GM12878 (cell line): ENCODE data around the gene VMO1. TPM values are rescaled to one million over a fixed set of nuclear protein-coding genes. Genes with fewer than 3 reads are reported as not detected.
A peak's percentile ranks its signal among the peaks of the same experiment; 100 is the strongest.
"Not testable (repeated sequence)": the region's sequence is repeated elsewhere in the genome, so short reads cannot be mapped to it uniquely, and the experiment has no call there.

Source experiments
- ATAC-seq: fragments of 200-7000 bp; cut with Tn5 transposase; 3 replicates; pipeline ENCODE4 v1.9.1; 2020; ENCODE audit warnings: mild to moderate bottlenecking, moderate library complexity
- BruUV-seq: library from RNA; stranded (reverse); fragments of 400-500 nt; replicated peaks from 2 replicates; lab custom pipeline; 2021; lab: Mats Ljungman, UMichigan
- CTCF ChIA-PET: fragments of 300-600 bp; sonication (Branson Sonifier 250); formaldehyde crosslinking; extraction: SDS; loops from one replicate; lab custom pipeline; 2021; ENCODE audit warnings: inconsistent platforms; lab: Yijun Ruan, JAX
- POLR2A ChIA-PET: fragments of 350-600 bp; formaldehyde crosslinking; extraction: SDS; loops from one replicate; lab custom pipeline; 2021; ENCODE audit warnings: inconsistent platforms; lab: Charles Lee
- RAD21 ChIA-PET: fragments of 300-600 bp; sonication (Branson Sonifier 250); formaldehyde crosslinking; loops from one replicate; lab custom pipeline; 2023; ENCODE audit warnings: antibody characterized with exemption; ENCODE audit not compliant: unreplicated experiment; lab: Charles Lee
- SMC1A ChIA-PET: fragments of 300-600 bp; sonication (Branson Sonifier 250); formaldehyde crosslinking; loops from one replicate; lab custom pipeline; 2023; ENCODE audit not compliant: unreplicated experiment, uncharacterized antibody; lab: Charles Lee
- DNase-seq: peaks from one replicate; pipeline ENCODE4 v3.0.0-alpha.2; 2011; ENCODE audit warnings: low read depth, low spot score
- FAIRE-seq: peaks from 3 replicates; lab custom pipeline; 2011; peaks lifted over from hg19 to GRCh38; lab: Jason Lieb, UNC
- H2AFZ ChIP-seq: 2 replicates; pipeline ENCODE4 v1.6.0; 2011; ENCODE audit warnings: low read depth, low read length, control low read depth; ENCODE audit not compliant: control insufficient read depth
- H3K27ac ChIP-seq: 2 replicates; pipeline ENCODE4 v1.5.1; 2011; ENCODE audit warnings: control low read depth; ENCODE audit not compliant: control insufficient read depth, insufficient read depth
- H3K27me3 ChIP-seq, 2 experiments: replicated peaks in 1 of 2; 2 replicates each; pipeline versions ENCODE4 v1.6.0 to v1.6.1; 2011; ENCODE audit warnings: low read length in 1 of 2; ENCODE audit not compliant: control insufficient read depth in 2 of 2, insufficient read depth in 2 of 2
- H3K36me3 ChIP-seq, 2 experiments: 2 replicates each; pipeline ENCODE4 v1.5.1; 2011; ENCODE audit warnings: low read length in 1 of 2; ENCODE audit not compliant: control insufficient read depth in 2 of 2, insufficient read depth in 2 of 2
- H3K4me1 ChIP-seq: 2 replicates; pipeline ENCODE4 v1.6.1; 2011; ENCODE audit warnings: mild to moderate bottlenecking, low read length, moderate library complexity, mixed read lengths; ENCODE audit not compliant: control insufficient read depth, insufficient read depth
- H3K4me2 ChIP-seq: 2 replicates; pipeline ENCODE4 v1.6.0; 2011; ENCODE audit warnings: control low read depth; ENCODE audit not compliant: control insufficient read depth, insufficient read depth
- H3K4me3 ChIP-seq: fragments of 200-600 bp; sonication (generic); 2 replicates; pipeline ENCODE4 v1.5.1; 2016
- H3K79me2 ChIP-seq: 2 replicates; pipeline ENCODE4 v1.6.0; 2011; ENCODE audit warnings: low read length; ENCODE audit not compliant: control insufficient read depth, insufficient read depth
- H3K9ac ChIP-seq: 2 replicates; pipeline ENCODE4 v1.8.0; 2011; ENCODE audit warnings: low read length, control low read depth, mixed read lengths; ENCODE audit not compliant: control insufficient read depth, insufficient read depth
- H3K9me3 ChIP-seq: replicated peaks from 3 replicates; pipeline ENCODE4 v1.5.1; 2011; ENCODE audit warnings: mild to moderate bottlenecking, low read length; ENCODE audit not compliant: control insufficient read depth, insufficient read depth
- H4K20me1 ChIP-seq: 2 replicates; pipeline ENCODE4 v1.6.0; 2011; ENCODE audit not compliant: control insufficient read depth, insufficient read depth
- ATF7 ChIP-seq: fragments of 450-650 bp; IDR thresholded peaks from 2 replicates; pipeline ENCODE4 v1.6.1; 2016; ENCODE audit warnings: low read depth, mild to moderate bottlenecking
- BMI1 ChIP-seq: fragments of 450-650 bp; IDR thresholded peaks from 2 replicates; pipeline ENCODE4 v1.6.1; 2016; ENCODE audit warnings: mild to moderate bottlenecking, moderate library complexity, borderline replicate concordance
- KLF5 ChIP-seq: fragments of 450-650 bp; IDR thresholded peaks from 2 replicates; pipeline ENCODE4 v1.6.1; 2014; ENCODE audit warnings: mild to moderate bottlenecking; ENCODE audit not compliant: partially characterized antibody
- MEF2B ChIP-seq: fragments of 450-650 bp; IDR thresholded peaks from 2 replicates; pipeline ENCODE4 v1.6.1; 2018; ENCODE audit warnings: mild to moderate bottlenecking, moderate library complexity; ENCODE audit not compliant: partially characterized antibody, poor library complexity, severe bottlenecking
- NBN ChIP-seq: fragments of 450-650 bp; IDR thresholded peaks from 2 replicates; pipeline ENCODE4 v1.6.1; 2016
- PKNOX1 ChIP-seq: fragments of 450-650 bp; IDR thresholded peaks from 2 replicates; pipeline ENCODE4 v1.6.1; 2016; ENCODE audit warnings: mild to moderate bottlenecking
- RELA ChIP-seq: fragments of 450-650 bp; IDR thresholded peaks from 2 replicates; pipeline ENCODE4 v1.8.0; 2014; ENCODE audit warnings: borderline replicate concordance; ENCODE audit not compliant: partially characterized antibody
- STAT1 ChIP-seq: fragments of 450-650 bp; conservative IDR thresholded peaks from 2 replicates; pipeline ENCODE4 v1.6.1; 2014; ENCODE audit warnings: antibody characterized with exemption, mild to moderate bottlenecking
- WGBS: methylation state at CpG from one replicate; pipeline ENCODE4 v1.1.6; 2016; ENCODE audit warnings: low lambda C conversion rate; ENCODE audit not compliant: insufficient replicate concordance, insufficient coverage; ENCODE audit errors: missing lambda C conversion rate; 5-methylcytosine and 5-hydroxymethylcytosine counted together
- in situ Hi-C: fragments of 300-500 bp; cut with MboI; formaldehyde crosslinking; loops from 9 replicates; pipeline ENCODE4 v1.14.3; 2018; ENCODE audit warnings: mixed read lengths
- intact Hi-C: fragments of 100-400 bp; cut with micrococcal nuclease; formaldehyde crosslinking; loops from one replicate; pipeline ENCODE4 v1.14.2; 2022; ENCODE audit not compliant: unreplicated experiment
- polyA plus RNA-seq, 11 experiments: library from polyadenylated mRNA; depleted of rRNA in 4 of 11; unstranded in 6 of 11; stranded (reverse) in 5 of 11; fragments of >200 nt; fragmentation: Nextera tagmentation in 4 of 11; fragmentation: Illumina TruSeq in 1 of 11; extraction: Ambion mirVana in 4 of 11; extraction: Trizol in 1 of 11; gene quantifications; 1 replicate in 1 of 11; 2 replicates in 10 of 11; pipeline versions ENCODE4 v1.2.1 to v1.2.3, GENCODE V29; 2011 to 2016; ENCODE audit warnings: inconsistent platforms in 2 of 11, missing spikeins in 2 of 11, low read depth in 1 of 11
- total RNA-seq, 4 experiments: library from RNA; depleted of rRNA in 3 of 4; stranded (reverse); fragments of >200 nt in 3 of 4; fragmentation: Illumina TruSeq in 1 of 4; extraction: Trizol in 1 of 4; gene quantifications; 2 replicates each; pipeline versions ENCODE4 v1.2.1 to v1.2.3, GENCODE V29; 2013 to 2021
- TF ChIP-seq, protein P1 (sequence below): fragments of 450-650 bp; IDR thresholded peaks from 2 replicates; pipeline ENCODE4 v1.6.1; 2016; ENCODE audit warnings: mild to moderate bottlenecking
- TF ChIP-seq, protein P2 (sequence below): fragments of 450-650 bp; IDR thresholded peaks from 2 replicates; pipeline ENCODE4 v1.6.1; 2018; ENCODE audit warnings: borderline replicate concordance, mild to moderate bottlenecking; ENCODE audit not compliant: partially characterized antibody

The VMO1 gene
- total and polyA plus RNA-seq, 10 of the 15 experiments (the other 5 are each of a cell fraction or from before 2014, with no cell fraction given): 0.27 to 0.54 (median 0.31) TPM; not detected in 7

DNA sequence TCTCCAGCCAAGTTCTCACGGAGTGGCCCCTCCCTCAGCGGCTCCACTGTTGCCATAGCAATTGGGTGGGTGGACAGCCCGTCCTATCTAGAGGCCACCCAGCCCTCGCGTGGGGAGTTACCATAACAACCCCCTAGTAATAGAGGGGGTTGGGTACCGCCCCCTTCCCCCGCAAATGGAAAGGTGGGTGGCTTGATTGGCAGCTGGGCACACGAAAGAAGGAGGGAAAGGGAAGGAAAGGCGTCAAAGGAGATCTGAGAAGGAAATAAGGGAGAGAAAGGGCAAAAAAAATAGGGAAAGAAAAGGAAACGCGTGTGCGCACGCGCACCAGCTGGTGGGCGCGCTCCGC, 46.6 kb upstream of the VMO1 start:
- Histone ChIP-seq H3K4me2 (peak overlapping the region; percentile 68; the same call in 1 of the 2 replicates), H3K4me1 (peaks cover 23% of the 10 kb centered on the region), H3K79me2 (peaks cover 33% of the 10 kb centered on the region), H3K9ac (peak overlapping the region; percentile 65), H2AFZ (peak overlapping the region; percentile 95), H3K27ac (peak overlapping the region; percentile 76), H3K4me3 (peak overlapping the region; percentile 56; the same call in 1 of the 2 replicates)
- 3% methylated on average over 10 of the region's 17 CpGs for WGBS
- RAD21 ChIA-PET: interaction anchor here (1.8 kb wide), 1 partner anchor 123 kb away, joined by 5 read pairs; the partner anchor contains the start of gene ARRB2
- peak; percentile 29 for ATAC-seq
- DNase-seq, CTCF ChIA-PET, FAIRE-seq, H3K36me3 ChIP-seq, intact Hi-C loops, SMC1A ChIA-PET, BruUV-seq, H4K20me1 ChIP-seq, POLR2A ChIA-PET, H3K27me3 ChIP-seq, in situ Hi-C loops, H3K9me3 ChIP-seq: not testable (repeated sequence)
- TF ChIP-seq BMI1: peak; percentile 96
- TF ChIP-seq, protein P1, sequence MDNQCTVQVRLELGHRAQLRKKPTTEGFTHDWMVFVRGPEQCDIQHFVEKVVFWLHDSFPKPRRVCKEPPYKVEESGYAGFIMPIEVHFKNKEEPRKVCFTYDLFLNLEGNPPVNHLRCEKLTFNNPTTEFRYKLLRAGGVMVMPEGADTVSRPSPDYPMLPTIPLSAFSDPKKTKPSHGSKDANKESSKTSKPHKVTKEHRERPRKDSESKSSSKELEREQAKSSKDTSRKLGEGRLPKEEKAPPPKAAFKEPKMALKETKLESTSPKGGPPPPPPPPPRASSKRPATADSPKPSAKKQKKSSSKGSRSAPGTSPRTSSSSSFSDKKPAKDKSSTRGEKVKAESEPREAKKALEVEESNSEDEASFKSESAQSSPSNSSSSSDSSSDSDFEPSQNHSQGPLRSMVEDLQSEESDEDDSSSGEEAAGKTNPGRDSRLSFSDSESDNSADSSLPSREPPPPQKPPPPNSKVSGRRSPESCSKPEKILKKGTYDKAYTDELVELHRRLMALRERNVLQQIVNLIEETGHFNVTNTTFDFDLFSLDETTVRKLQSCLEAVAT: peak; percentile 75; the same call in 1 of the 2 replicates
- peak; percentile 67 for TF ChIP-seq KLF5
- TF ChIP-seq NBN: 0 out of 2 replicates have a peak, but pooled peaks have one; percentile 41
- peak; percentile 52 for TF ChIP-seq MEF2B
- TF ChIP-seq ATF7: peak; percentile 65
- TF ChIP-seq STAT1: peak; percentile 65; the same call in 1 of the 2 replicates
- TF ChIP-seq RELA: peak; percentile 33
- peak; percentile 92 for TF ChIP-seq PKNOX1
- TF ChIP-seq, protein P2, sequence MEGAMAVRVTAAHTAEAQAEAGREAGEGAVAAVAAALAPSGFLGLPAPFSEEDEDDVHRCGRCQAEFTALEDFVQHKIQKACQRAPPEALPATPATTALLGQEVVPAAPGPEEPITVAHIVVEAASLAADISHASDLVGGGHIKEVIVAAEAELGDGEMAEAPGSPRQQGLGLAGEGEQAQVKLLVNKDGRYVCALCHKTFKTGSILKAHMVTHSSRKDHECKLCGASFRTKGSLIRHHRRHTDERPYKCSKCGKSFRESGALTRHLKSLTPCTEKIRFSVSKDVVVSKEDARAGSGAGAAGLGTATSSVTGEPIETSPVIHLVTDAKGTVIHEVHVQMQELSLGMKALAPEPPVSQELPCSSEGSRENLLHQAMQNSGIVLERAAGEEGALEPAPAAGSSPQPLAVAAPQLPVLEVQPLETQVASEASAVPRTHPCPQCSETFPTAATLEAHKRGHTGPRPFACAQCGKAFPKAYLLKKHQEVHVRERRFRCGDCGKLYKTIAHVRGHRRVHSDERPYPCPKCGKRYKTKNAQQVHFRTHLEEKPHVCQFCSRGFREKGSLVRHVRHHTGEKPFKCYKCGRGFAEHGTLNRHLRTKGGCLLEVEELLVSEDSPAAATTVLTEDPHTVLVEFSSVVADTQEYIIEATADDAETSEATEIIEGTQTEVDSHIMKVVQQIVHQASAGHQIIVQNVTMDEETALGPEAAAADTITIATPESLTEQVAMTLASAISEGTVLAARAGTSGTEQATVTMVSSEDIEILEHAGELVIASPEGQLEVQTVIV: peak; percentile 38
